ENCODE results near the gene MYG1. TPM values are rescaled to one million over a fixed set of nuclear protein-coding genes. Genes with fewer than 3 reads are reported as not detected.

MYG1 gene
- polyA plus RNA-seq, 3 donors = 49.3 to 64.3 (median 55.7) TPM

DNA sequence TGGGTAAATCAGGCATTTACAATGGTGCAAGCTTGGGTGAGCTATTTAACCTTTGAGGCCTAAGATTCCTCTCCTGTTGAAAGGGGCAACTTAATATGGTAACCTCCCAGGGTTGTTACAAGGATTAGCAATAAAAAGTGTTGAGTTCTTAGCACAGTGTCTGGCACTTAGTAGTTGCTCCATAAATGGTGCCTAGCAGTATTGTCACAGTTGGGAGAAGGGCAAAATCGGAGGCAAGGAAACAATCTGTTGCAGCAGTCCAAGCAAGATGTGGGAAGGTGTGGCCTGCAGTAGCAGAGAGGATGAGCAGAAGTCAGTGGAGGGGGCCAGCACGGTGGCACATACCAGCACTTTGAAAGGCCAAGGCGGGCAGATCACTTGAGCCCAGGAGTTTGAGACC lies 44.0 kb downstream of the MYG1 start:
- TF ChIP-seq, protein P1, sequence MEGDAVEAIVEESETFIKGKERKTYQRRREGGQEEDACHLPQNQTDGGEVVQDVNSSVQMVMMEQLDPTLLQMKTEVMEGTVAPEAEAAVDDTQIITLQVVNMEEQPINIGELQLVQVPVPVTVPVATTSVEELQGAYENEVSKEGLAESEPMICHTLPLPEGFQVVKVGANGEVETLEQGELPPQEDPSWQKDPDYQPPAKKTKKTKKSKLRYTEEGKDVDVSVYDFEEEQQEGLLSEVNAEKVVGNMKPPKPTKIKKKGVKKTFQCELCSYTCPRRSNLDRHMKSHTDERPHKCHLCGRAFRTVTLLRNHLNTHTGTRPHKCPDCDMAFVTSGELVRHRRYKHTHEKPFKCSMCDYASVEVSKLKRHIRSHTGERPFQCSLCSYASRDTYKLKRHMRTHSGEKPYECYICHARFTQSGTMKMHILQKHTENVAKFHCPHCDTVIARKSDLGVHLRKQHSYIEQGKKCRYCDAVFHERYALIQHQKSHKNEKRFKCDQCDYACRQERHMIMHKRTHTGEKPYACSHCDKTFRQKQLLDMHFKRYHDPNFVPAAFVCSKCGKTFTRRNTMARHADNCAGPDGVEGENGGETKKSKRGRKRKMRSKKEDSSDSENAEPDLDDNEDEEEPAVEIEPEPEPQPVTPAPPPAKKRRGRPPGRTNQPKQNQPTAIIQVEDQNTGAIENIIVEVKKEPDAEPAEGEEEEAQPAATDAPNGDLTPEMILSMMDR (IDR thresholded peaks at IDR 0.05) = no peak
- Histone ChIP-seq H3K27me3 (ENCODE audit: control insufficient read depth in 2 of 2, insufficient read depth in 2 of 2, low read length in 2 of 2) (peaks cover 1 to 16% of the 10 kb centered on the region in 2 donors), H3K27ac (ENCODE audit: low read depth in 1 of 2, low read length in 2 of 2) (no peak overlapping the region), H3K4me1 (ENCODE audit: control insufficient read depth in 1 of 2, insufficient read depth in 2 of 2, low read length in 2 of 2) (peaks cover 15 to 18% of the 10 kb centered on the region in 2 donors), H2AFZ (ENCODE audit: insufficient read depth, low read depth, low read length, poor library complexity, severe bottlenecking) (no peak overlapping the region), H3K9ac (ENCODE audit: insufficient read depth, low read length, poor library complexity, severe bottlenecking) (no peak overlapping the region), H3K4me2 (replicated peaks; ENCODE audit: extremely low read depth, low read length, poor library complexity, severe bottlenecking) (no peak overlapping the region), H3K79me2 (ENCODE audit: insufficient read depth, low read length) (no peaks in the 10 kb centered on the region), H3K9me3 (replicated peaks in 1 of 2; ENCODE audit: control insufficient read depth in 1 of 2, insufficient read depth in 1 of 2, low read length in 2 of 2) (no peaks in the 10 kb centered on the region), H4K20me1 (ENCODE audit: insufficient read depth, low read length) (no peaks in the 10 kb centered on the region), H3K36me3 (replicated peaks in 1 of 2; ENCODE audit: control insufficient read depth in 1 of 2, insufficient read depth in 2 of 2, low read length in 2 of 2) (no peaks in the 10 kb centered on the region), H3K4me3 (replicated peaks in 1 of 3; ENCODE audit: low read depth in 2 of 3, low read length in 3 of 3) (no peak overlapping the region)
- 0% methylated on average over 1 of the region's 3 CpGs for WGBS (ENCODE audit: insufficient coverage)
- Mint-ChIP-seq H3K9me3 (peaks cover 0 to 10% (median 2%) of the 10 kb centered on the region in 7 donors), H3K36me3 (peaks cover 0 to 3% of the 10 kb centered on the region in 2 donors), H3K27me3 (ENCODE audit: low read depth in 3 of 3) (peaks cover 17 to 42% (median 29%) of the 10 kb centered on the region in 3 donors), H3K4me1 (peaks cover 17% of the 10 kb centered on the region), H3K27ac (no peak overlapping the region), H3K4me3 (peak overlapping the region in 1 of 2 donors; percentile 61)
- intact Hi-C loops (cut with micrococcal nuclease) = no loop called here
- DNase-seq = no peak

DNA sequence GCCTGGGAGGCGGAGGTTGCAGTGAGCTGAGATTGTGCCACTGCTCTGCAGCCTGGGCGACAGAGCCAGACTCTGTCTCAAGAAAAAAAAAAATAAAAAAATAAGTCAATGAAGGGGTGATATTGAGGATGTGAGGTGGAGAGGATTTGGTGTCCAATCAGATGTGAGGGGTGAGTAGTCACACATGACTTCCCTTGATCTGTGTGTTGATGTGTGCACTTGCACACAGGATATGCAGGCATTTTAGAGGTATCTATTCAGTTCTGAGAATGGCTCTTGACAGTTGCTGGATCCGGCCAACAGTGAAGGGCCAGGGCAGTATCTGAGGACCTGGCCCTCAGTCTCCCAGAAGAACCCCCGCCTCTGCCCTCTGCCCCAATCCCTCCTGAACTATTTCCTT lies 44.5 kb downstream of the MYG1 start:
- Mint-ChIP-seq H3K27me3 (ENCODE audit: low read depth in 3 of 3) (peaks cover 13 to 37% (median 25%) of the 10 kb centered on the region in 3 donors), H3K27ac (peak overlapping the region in 1 of 7 donors; percentile 50), H3K4me1 (peaks cover 20% of the 10 kb centered on the region), H3K4me3 (peak overlapping the region; percentile 67 to 81), H3K9me3 (peaks cover 0 to 10% (median 2%) of the 10 kb centered on the region in 7 donors), H3K36me3 (peaks cover 0 to 3% of the 10 kb centered on the region in 2 donors)
- no peak overlapping the region for H2AFZ ChIP-seq (ENCODE audit: insufficient read depth, low read depth, low read length, poor library complexity, severe bottlenecking)
- no peaks in the 10 kb centered on the region for H3K9me3 ChIP-seq (replicated peaks in 1 of 2; ENCODE audit: control insufficient read depth in 1 of 2, insufficient read depth in 1 of 2, low read length in 2 of 2)
- TF ChIP-seq, protein P1 (IDR thresholded peaks at IDR 0.05) = no peak
- no peaks in the 10 kb centered on the region for H3K79me2 ChIP-seq (ENCODE audit: insufficient read depth, low read length)
- peaks cover 15 to 18% of the 10 kb centered on the region in 2 donors for H3K4me1 ChIP-seq (ENCODE audit: control insufficient read depth in 1 of 2, insufficient read depth in 2 of 2, low read length in 2 of 2)
- intact Hi-C loops (cut with micrococcal nuclease) = loop anchor here in 1 of 2 donors (2.0 kb wide), 1 partner anchor 19 kb away; no protein-coding TSS in a partner anchor
- H3K27me3 ChIP-seq (ENCODE audit: control insufficient read depth in 2 of 2, insufficient read depth in 2 of 2, low read length in 2 of 2) = peaks cover 0 to 11% of the 10 kb centered on the region in 2 donors
- H4K20me1 ChIP-seq (ENCODE audit: insufficient read depth, low read length) = no peaks in the 10 kb centered on the region
- WGBS (ENCODE audit: insufficient coverage) = 94% methylated on average over 2 of the region's 4 CpGs
- DNase-seq = no peak
- H3K4me3 ChIP-seq (replicated peaks in 1 of 3; ENCODE audit: low read depth in 2 of 3, low read length in 3 of 3) = no peak overlapping the region
- H3K9ac ChIP-seq (ENCODE audit: insufficient read depth, low read length, poor library complexity, severe bottlenecking) = no peak overlapping the region
- H3K36me3 ChIP-seq (replicated peaks in 1 of 2; ENCODE audit: control insufficient read depth in 1 of 2, insufficient read depth in 2 of 2, low read length in 2 of 2) = no peaks in the 10 kb centered on the region
- no peak overlapping the region for H3K27ac ChIP-seq (ENCODE audit: low read depth in 1 of 2, low read length in 2 of 2)
- H3K4me2 ChIP-seq (replicated peaks; ENCODE audit: extremely low read depth, low read length, poor library complexity, severe bottlenecking) = peak overlapping the region; percentile 97
